Measurements from ENCODE around the gene TIGD7.
"Not testable (repeated sequence)": the region's sequence is repeated elsewhere in the genome, so short reads cannot be mapped to it uniquely, and the experiment has no call there.

TIGD7 gene

DNA sequence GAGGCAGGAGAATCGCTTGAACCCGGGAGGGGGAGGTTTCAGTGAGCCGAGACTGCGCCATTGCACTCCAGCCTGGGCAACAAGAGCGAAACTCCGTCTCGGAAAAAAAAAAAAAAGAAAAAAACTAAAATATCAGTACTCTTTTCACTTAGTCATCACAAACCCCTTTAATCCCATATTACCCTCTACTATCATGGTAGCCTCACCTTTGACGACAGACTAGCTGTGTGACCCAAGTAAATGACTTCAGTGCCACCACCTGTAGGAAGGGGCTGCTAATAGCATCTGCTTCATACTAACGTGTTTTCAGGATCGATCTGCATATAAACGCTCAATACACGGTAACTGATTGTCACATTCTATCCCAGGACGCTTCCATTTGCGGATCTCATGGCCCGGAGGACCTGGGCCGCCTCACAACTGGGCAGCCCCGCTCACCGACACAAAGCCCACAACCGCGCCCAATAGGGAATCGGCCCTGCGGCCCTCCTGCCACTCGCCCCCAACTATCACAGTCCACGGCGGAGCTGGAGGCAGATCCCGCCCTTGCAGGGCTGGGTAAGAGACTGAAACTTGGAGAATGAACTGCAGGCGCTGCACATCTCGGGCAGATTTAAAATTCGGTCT, 23.0 kb downstream of the TIGD7 start:
- DNase-seq, result no peak

DNA sequence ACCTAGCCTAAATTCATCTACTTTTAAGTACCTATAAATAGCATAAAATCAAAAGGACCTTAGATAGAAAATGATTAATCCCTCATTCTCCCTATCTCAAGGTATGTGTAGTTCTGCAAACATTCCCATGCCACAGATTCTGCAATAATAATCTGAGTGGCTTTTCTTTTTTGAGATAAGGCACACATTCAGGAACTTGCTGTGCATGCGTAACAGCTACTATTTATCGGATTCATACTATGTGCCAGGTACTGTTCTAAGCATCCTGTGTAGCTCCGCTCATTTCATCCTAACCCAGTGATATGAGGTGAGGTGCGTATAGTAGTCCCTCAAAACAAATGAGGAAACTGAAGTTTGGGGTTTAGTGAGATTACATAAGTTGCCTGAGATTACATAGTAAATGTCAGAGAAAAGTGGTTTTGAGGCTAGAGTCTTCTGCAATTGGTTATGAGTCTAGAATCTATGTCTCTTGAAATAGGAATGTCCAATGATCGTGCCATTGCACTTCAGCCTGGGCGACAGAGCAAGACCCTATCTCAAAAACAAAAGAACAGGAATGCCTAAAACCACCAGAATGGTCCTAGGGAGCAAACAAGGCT, 23.9 kb downstream of the TIGD7 start:
- no peak for DNase-seq

DNA sequence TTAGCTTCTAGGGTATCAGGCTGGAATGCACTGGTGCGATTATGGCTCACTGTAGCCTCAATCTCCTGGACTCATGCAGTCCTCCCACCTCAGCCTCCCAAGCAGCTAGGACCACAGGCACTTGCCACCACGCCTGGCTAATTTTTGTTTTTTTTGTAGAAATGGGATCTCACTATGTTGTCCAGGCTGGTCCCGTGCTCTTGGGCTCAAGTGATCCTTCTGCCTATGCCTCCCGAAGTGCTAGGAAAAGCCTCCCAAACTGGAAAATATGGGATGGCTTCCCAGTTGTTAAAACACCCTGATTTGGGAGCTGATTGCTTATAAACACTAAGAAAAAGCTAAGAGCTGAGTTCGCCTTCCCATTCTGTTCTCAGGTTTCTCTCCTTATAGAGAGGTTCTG, 28.6 kb downstream of the TIGD7 start:
- no peak for DNase-seq

DNA sequence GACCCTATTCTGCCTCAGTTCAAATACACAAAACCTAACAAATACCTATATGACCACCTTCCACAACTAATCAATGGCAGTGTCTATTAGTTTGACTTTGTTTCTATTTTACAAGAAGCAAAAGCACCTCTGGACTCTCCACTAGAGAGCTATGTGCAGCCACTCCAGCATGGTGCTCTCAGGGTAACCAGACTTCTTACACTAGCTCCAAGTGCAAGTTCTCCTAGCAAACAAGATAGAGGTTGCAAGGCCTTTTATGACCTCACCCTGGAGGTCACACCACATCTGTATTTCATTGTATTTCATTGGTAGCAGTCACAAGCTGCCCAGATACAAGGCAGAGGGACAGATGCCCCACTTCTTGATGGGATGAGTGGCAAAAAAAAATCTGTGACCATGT, 30.3 kb downstream of the TIGD7 start:
- no peak for DNase-seq

DNA sequence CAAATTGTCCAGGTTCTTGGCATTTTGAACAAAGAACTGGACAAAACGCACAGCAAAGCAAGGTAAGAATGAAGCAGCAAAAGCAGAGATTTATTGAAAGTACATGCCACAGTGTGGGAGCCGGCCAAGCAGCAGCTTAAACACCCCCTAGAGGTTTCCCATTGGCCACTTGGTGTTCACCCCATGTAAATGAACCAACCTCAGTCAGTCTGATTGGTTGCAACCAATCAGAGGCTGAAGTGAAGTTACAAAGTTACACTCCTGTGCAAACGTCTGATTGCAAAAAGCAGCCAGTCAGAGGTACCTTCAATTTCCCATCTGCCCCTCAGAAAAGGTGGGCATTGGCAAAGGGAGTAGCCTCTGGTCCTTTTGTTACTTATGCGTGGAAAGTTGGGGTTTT, 30.7 kb downstream of the TIGD7 start:
- DNase-seq, result no peak

DNA sequence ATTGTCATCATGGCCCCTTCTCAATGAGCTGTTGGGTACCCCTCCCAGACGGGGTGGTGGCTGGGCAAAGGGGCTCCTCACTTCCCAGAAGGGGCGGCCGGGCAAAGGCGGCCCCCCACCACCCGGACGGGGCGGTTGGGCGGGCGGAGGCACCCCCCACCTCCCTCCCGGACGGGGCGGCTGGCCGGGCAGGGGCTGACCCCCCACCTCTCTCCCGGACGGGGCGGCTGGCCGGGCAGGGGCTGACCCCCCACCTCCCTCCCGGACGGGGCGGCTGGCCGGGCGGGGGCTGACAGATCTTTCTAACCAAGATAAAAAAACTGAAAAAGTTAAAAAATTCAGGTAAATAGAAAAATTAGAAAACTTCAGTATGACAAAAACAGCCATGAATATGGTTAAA, 33.9 kb downstream of the TIGD7 start:
- not testable (repeated sequence) for DNase-seq

DNA sequence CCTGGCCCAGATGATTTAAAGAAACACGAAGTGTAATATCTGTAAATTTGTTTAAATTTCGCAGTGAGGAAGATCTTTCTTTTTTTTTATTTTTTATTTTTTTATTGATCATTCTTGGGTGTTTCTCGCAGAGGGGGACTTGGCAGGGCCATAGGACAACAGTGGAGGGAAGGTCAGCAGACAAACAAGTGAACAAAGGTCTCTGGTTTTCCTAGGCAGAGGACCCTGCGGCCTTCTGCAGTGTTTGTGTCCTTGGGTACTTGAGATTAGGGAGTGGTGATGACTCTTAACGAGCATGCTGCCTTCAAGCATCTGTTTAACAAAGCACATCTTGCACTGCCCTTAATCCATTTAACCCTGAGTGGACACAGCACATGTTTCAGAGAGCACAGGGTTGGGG, 34.5 kb downstream of the TIGD7 start:
- not testable (repeated sequence) for DNase-seq

DNA sequence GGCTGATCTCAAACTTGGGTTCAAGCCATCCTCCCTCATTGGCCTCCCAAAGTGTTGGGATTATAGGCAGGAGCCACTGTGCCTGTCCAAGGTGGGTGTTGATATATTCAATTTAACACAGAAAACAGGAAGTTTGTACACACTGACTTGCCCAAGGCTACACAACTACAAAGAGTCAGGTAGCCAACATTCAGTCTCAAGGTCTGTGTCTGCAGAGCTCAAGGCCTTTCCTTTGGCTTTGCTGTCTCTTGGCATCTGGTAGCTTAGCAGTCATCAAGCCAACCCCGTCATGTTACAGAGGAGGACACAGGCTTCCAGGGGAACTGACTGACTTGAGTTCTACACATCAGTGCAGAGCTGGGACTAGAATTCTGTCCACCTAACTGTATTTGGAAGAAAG, 36.9 kb downstream of the TIGD7 start:
- DNase-seq, result no peak

DNA sequence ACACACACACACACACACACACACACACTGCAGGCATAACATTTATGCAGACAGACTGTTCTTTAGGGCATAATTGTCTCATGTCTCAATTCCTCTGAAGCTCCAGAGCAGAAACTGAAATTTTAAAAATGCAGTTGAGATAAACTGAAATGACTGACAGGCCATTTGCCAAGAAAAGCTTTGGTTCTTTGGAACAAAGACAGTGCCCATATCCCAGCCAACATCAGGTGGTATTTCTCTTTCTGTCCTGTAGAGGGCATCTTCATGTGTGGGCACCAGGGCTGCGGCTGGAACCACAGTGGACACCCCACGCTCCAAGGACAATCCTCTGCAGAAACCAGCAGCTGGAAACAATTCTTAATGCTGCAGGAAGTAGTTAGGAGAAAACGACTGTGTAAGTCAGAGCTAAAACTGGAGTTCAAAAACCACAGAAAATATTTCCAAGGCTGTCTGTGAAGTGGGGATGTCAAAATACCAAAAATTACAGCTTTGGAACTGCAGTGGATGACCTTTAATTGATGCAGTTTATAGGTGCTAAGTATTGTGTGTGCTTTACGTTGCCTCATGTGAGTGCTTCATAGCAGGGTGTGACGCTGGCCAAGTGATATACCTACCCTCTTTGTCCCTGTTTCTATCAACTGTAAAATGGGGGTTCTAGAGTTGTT, 38.2 kb downstream of the TIGD7 start:
- peak in 2 of 14 donors; percentile 2 to 17 for DNase-seq

DNA sequence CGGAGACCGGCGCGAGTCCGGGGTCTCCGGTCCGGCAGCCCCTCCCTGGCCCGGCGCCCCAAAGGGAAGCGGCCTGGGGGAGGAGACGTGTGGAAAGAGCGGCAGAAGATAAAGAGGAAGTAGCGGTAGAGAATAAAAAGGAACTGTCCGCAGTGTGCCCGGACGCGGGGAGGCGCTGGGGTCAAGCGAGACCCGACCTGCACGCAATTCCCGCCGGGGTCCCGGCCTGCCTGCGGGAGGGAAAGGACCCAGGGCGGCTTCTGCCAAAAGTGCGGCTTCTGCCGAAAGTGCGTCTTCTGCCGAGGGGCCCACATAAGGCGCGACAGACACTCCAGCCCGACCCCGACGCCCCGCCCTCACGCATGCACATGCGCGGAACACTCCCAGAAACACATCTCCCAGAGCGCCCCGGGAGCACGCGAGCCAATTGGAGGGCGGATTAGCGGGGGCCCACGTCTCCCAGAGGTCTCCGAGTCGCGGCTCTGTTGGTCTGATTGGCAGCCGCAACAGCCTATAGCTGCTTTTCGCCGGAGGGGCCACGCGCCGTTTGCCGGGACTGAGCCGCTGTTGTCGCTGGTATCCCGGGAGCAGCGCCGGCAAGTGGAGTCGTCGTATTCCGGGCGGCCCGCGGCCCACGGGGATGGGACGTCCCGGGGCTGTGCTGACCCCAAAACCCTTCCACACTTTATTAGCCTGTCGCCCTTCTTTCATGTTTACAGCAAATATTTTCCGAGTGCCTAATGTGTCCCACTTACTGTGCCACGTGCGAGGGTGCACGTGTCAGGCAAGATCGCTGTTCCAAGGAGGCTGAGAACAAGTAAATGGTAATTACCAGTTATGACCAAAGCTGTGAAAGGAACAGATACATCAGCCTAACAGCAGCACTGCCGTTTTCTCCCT, 40.8 kb downstream of the TIGD7 start:
- DNase-seq, result peak; percentile 87 to 99 (median 96)

DNA sequence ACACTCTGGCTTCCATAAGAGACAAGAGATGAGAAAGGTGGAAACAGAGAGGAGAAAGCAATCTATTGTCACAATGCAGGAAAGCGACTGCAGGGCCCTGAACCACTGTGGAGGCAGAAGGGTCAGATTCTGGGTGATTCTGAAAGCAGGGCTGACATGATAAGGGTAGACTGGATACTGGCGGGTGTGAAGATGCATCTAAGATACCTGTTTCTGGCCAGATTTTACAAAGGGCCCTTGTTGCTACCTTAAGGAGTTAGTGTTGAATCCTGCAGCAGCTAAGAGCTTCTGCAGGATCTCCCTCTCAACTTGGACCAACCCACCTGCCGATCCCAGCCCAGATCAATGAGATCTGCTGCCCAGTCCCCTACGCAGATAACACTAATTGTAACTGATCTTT, 42.7 kb downstream of the TIGD7 start:
- no peak for DNase-seq

DNA sequence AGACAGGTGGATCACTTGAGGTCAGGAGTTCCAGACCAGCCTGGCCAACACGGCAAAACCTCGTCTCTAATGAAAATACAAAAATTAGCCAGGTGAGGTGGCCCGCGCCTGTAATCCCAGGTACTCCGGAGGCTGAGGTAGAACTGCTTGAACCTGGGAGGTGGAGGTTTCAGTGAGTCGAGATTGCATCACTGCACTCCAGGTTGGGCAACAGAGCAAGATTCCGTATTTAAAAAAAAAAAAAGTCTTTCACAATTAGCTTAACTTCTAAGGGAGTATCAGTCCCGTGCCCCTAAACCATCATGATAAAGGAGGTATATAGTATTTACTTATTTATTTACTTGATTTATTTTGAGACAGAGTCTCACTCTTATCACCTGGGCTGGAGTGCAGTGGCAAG, 45.4 kb downstream of the TIGD7 start:
- DNase-seq, result no peak

DNA sequence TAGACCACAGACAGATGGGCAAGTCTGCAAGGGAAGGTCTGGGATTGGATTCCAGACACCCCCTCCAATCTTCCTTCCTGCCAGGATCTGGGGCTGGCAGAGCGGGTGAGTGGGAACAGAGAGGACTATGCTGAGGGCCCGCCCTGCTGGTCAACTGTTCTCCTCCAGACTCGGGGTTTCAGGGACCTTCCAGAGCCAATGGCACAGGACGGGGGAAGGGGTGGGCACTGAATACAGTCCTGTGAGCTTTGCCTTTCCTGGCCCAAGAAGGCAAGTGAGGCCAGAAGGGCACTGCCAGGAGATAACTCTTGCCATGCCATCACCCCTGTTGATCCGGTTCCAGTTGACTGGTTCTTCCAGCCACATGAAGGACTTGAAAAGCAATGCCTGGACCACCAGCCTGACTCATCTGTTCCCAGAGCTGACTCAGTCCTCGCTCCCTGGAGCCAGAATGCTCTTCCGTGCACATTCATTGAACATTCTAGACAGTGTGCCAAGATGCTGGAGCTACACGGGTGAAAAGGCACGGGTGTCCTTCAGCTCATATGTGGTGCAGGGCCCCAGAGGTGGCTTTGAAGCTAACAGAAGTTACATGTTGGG, 48.3 kb downstream of the TIGD7 start:
- no peak for DNase-seq

DNA sequence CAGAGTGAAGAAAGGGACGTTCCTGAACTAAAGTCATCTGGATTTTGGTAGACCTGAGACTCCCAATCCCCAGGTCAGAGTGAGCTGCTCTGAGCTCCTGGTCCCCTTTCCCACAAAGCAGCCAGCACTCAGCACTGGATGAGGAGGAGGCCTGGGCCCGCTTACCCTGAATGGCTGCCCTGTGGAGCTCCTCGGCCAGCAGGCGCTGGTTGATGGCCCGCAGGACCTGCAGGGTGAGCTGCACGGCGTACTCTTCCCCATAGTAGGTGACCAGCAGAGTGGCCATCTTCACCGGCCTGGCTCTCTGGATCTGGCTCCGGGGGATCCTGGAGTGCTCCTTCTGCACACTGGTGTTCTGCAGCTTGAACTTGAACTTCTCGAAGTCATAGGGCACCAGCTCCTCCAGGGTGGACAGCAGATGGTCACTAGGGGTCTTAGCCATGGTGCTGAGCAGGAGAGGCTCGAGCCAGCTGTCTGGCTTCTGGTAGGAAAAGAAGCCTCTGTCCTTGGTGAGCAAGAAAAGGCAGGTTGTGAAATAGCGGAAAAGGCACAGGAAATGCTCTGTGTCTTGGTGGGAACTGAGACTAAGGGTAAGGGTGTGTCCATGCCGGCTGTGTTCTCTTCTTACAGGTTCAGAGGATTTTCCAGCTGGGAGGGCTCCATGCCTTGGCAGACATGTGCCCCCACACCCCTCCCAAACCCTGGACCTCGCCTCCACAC, 48.9 kb downstream of the TIGD7 start, which contains the start of gene MEFV:
MEFV (minus strand) TSS at position 488 of the 720 bp plus-strand sequence; CDS start at position 442, 46 bp downstream.
- DNase-seq, result peak in 1 of 14 donors; percentile 2

DNA sequence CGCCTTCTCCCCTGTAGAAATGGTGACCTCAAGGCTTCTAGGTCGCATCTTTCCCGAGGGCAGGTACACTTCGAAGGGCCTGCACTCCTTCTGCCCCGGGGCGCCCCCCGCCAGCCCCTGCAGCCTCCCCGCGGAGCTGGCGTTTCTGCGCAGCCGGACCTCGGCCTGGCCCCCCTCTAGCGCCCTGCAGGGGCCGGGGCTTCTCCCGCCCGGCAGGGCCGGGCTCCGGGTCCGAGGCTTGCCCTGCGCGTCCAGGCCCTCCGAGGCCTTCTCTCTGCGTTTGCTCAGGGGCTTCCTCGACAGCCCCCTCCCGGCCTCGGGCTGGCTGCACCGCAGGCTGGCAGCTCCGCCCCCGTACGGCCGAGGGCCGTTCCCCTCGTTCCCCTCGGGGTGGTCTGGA, 50.9 kb downstream of the TIGD7 start:
- no peak for DNase-seq

DNA sequence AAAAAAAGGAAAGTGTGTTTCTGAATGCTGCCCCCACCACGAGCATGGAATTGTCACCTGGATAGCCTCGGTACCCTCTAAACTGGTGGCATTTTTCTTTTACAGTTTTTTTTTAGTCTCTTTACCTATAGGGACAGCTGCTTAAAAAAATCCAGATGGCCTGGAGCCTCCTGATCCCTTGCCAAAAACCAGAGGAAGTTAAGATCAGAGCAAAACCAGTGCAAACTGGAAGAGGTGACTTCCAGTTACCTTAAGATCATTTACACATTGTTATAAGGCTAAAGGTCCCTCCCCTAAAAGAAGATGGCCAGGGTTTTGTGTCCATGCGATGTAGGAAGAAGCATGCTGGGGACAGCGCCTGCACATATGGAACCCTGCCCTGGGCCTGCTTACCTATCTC, 52.3 kb downstream of the TIGD7 start:
- DNase-seq, result no peak

DNA sequence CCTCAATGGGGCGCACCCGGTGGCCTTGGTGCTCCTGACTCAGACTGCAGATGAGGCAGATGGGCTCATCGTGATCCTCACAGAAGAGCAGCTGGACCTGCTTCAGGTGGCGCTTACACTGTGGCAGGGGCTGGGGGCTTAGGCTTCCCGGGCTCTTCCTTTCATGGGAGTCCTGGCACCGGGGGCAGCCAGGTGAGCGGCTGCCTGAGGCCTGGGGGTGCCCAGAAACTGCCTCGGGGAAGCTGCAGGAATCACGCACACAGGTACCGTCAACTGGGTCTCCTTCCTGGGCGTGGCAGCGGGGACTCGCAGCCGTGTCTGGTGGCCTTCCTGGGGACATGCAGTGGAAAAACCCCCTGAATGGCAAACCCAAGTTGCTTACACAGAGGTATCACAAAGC, 55.8 kb downstream of the TIGD7 start:
- no peak for DNase-seq

DNA sequence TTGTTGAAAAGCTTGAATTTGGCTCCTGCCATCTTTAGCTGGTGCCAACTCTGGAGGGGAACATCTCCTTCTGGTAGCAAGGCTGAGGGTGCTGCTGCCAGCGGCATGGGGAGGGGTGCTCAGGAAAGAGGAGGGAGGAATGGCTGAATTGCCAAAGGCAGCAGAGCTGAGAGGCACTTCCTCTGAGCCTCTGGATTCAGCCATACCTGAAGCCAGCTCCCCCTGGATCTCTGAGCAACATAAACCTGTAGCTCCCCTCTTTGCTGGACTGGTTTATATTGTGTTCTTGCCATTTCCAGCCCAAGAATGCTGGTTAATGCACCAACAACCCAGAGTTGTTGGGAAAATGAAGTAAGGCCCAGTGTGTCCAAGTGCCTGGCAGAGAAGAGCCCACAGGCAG, 56.2 kb downstream of the TIGD7 start:
- no peak for DNase-seq

Measured in C1 segment of cervical spinal cord (tissue), 14 donors.